Esophagus squamous epithelium (tissue), 4 donors: ENCODE data around the gene CNTN4.

Experiments
- POLR2A ChIP-seq, 4 donors: fragments of 450-650 bp; IDR thresholded peaks; one replicate each; pipeline ENCODE4 v1.6.1; 2017; ENCODE audit warnings: antibody characterized with exemption in 4 of 4, mild to moderate bottlenecking in 4 of 4, moderate library complexity in 3 of 4
- TF ChIP-seq, protein P1 (sequence below), 6 experiments: fragments of 450-650 bp in 4 of 6; fragments of 200-600 bp in 2 of 6; sonication (generic) in 2 of 6; IDR thresholded peaks; one replicate each; pipeline ENCODE4 v1.5.1; 2016 to 2019; ENCODE audit warnings: antibody characterized with exemption in 6 of 6, mild to moderate bottlenecking in 4 of 6, moderate library complexity in 4 of 6

DNA sequence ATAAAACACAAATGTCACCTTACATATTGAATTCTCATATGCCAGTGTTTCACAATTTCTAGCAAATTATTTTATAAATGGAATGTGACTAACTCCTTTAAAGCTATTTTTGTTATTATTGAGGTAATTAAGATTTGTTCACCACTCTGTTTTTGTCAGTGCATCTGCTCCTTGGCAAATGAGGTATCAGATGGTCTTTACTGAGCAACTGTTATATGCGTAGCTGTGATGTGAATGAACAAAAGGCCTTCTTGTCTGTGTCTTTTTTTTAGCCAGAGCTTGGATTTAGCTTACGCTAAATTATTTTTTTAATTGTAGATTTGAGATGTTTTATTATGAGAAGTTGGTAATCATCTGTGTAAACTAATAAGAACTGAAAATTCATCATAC, 886.2 kb downstream of the CNTN4 start:
- TF ChIP-seq POLR2A (IDR thresholded peaks at IDR 0.05) = no peak
- TF ChIP-seq, protein P1, sequence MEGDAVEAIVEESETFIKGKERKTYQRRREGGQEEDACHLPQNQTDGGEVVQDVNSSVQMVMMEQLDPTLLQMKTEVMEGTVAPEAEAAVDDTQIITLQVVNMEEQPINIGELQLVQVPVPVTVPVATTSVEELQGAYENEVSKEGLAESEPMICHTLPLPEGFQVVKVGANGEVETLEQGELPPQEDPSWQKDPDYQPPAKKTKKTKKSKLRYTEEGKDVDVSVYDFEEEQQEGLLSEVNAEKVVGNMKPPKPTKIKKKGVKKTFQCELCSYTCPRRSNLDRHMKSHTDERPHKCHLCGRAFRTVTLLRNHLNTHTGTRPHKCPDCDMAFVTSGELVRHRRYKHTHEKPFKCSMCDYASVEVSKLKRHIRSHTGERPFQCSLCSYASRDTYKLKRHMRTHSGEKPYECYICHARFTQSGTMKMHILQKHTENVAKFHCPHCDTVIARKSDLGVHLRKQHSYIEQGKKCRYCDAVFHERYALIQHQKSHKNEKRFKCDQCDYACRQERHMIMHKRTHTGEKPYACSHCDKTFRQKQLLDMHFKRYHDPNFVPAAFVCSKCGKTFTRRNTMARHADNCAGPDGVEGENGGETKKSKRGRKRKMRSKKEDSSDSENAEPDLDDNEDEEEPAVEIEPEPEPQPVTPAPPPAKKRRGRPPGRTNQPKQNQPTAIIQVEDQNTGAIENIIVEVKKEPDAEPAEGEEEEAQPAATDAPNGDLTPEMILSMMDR (IDR thresholded peaks at IDR 0.05) = no peak
